NCI-H1930 (cell line): ENCODE data around the gene ATP13A3.

ENCODE experiments used
- DNase-seq, 2 experiments: peaks; one replicate each; lab custom pipeline; 2025; lab: John Stamatoyannopoulos, UW

Gene ATP13A3

GRCh38 chr3:194392576-194392975, 94.2 kb downstream of the ATP13A3 start:
- no peak for DNase-seq

- DNase-seq, result no peak
Observed at GRCh38 chr3:194390835-194391234, 96.0 kb downstream of the ATP13A3 start.

GRCh38 chr3:194389269-194389668, 97.5 kb downstream of the ATP13A3 start:
- no peak for DNase-seq

- DNase-seq, result no peak
Observed at GRCh38 chr3:194387926-194388418, 98.8 kb downstream of the ATP13A3 start.

- DNase-seq, result no peak
Observed at GRCh38 chr3:194387276-194387675, 99.5 kb downstream of the ATP13A3 start.

- peak in 1 of 2 experiments; percentile 5 for DNase-seq
Observed at GRCh38 chr3:194386648-194387047, 100.2 kb downstream of the ATP13A3 start.

- no peak for DNase-seq
Observed at GRCh38 chr3:194386066-194386465, 100.7 kb downstream of the ATP13A3 start.

- DNase-seq, result no peak
Observed at GRCh38 chr3:194384569-194385001, 102.2 kb downstream of the ATP13A3 start.

GRCh38 chr3:194384156-194384555, 102.6 kb downstream of the ATP13A3 start:
- no peak for DNase-seq

GRCh38 chr3:194383276-194383940, 103.4 kb downstream of the ATP13A3 start:
- DNase-seq, result no peak

- no peak for DNase-seq
Observed at GRCh38 chr3:194382892-194383223, 103.9 kb downstream of the ATP13A3 start.

GRCh38 chr3:194382196-194382891, 104.5 kb downstream of the ATP13A3 start:
- DNase-seq, result no peak

- no peak for DNase-seq
Observed at GRCh38 chr3:194381460-194381875, 105.3 kb downstream of the ATP13A3 start.

GRCh38 chr3:194380326-194380725, 106.5 kb downstream of the ATP13A3 start:
- no peak for DNase-seq

GRCh38 chr3:194379651-194380050, 107.2 kb downstream of the ATP13A3 start:
- no peak for DNase-seq

GRCh38 chr3:194379231-194379630, 107.6 kb downstream of the ATP13A3 start:
- no peak for DNase-seq

- no peak for DNase-seq
Observed at GRCh38 chr3:194377708-194378107, 109.1 kb downstream of the ATP13A3 start.

GRCh38 chr3:194376241-194376560, 110.6 kb downstream of the ATP13A3 start:
- no peak for DNase-seq

- DNase-seq, result no peak
Observed at GRCh38 chr3:194375473-194376240, 111.1 kb downstream of the ATP13A3 start.

GRCh38 chr3:194374935-194375334, 111.9 kb downstream of the ATP13A3 start:
- no peak for DNase-seq

GRCh38 chr3:194373899-194374298, 112.9 kb downstream of the ATP13A3 start:
- no peak for DNase-seq

GRCh38 chr3:194373028-194373427, 113.8 kb downstream of the ATP13A3 start:
- no peak for DNase-seq

- no peak for DNase-seq
Observed at GRCh38 chr3:194370753-194371152, 116.0 kb downstream of the ATP13A3 start.
